ENCODE results near the gene SLC43A2.
"Not testable (repeated sequence)": the region's sequence is repeated elsewhere in the genome, so short reads cannot be mapped to it uniquely, and the experiment has no call there.

Gene SLC43A2

DNA sequence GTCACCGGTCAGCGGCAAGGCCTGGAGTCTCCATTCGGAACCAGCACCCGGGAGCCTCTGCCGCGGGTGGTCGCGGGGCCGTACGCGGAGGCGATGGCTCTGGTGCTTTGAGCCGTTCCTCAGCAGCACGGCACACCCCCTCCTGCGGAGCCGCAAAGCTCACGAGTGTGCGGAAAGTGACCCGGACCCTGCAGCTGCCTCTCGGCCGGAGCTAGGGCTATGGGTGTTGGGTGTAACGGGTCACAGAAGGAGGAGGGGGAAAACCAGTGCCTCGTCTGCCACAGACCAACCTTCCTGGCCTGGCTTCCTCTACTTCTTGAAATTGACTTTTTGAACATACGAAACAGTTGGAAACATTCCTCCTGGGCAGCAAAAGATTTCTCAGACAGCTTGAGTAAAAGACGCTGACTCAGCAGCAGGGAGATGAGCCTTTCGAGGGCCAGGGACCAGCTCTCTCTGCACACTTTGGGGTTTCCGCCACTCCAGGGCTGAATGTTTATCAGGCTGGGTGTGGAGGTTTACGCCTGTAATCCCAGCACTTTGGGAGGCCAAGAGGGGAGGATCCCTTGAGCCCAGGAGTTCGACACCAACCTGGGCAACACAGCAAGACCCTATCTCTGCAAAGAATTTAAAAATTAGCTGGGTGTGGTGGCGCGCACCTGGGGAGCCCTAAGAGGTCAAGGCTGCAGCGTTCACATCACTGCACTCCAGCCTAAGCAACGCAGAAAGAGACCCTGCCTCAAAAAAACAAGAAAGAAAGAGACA is 39.6 kb downstream of the SLC43A2 start:
- DNase-seq = no peak

- no peak for DNase-seq
Measured at GRCh38 chr17:1584167-1584566, 44.5 kb downstream of the SLC43A2 start.

GRCh38 chr17:1583556-1583955 is 45.1 kb downstream of the SLC43A2 start:
- DNase-seq = no peak

DNA sequence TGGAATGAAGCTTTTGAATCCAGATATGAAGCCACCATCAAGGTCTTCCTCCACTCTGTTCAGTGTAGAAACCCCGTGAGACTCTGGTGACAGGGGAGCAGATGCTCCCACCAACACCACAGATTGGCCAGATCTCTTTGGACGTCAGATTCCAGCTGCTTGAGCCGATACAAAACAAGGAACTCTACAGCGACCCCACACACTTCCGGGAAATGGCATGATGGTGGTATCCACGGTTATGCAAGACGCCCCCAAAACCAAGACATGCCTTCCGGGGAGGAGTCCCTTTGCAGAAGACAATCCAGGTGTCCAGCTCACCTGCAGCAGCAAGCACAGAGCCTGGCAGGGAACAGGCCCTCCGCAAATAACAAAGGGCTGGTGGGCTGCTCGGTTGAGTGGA is 46.3 kb downstream of the SLC43A2 start:
- DNase-seq = no peak

- DNase-seq = no peak
Measured at GRCh38 chr17:1580979-1581676, 47.5 kb downstream of the SLC43A2 start.

DNA sequence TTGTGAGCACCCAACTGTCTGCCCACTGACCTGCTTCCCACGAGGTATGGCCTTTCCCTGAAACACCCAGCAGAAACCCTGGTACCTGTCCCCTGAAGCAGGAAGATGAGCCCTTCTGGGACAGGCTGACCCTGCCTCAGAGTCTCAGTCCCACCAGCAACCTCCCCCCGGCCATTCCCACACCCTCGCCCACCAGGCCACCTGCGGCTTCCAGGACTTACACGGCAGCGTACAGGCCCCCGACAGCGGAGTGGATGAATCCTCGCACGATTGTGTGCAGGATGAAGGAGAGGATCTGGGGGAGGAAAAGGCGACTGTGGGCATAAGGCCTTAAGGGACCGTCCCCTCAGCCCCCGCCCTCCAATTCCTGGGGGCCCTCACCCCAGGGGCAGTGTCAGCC is 50.6 kb downstream of the SLC43A2 start:
- DNase-seq = no peak

GRCh38 chr17:1577583-1578013 is 51.0 kb downstream of the SLC43A2 start:
- no peak for DNase-seq

- no peak for DNase-seq
Measured at GRCh38 chr17:1577182-1577581, 51.5 kb downstream of the SLC43A2 start.

- DNase-seq = no peak
Measured at GRCh38 chr17:1576500-1576899, 52.1 kb downstream of the SLC43A2 start.

DNA sequence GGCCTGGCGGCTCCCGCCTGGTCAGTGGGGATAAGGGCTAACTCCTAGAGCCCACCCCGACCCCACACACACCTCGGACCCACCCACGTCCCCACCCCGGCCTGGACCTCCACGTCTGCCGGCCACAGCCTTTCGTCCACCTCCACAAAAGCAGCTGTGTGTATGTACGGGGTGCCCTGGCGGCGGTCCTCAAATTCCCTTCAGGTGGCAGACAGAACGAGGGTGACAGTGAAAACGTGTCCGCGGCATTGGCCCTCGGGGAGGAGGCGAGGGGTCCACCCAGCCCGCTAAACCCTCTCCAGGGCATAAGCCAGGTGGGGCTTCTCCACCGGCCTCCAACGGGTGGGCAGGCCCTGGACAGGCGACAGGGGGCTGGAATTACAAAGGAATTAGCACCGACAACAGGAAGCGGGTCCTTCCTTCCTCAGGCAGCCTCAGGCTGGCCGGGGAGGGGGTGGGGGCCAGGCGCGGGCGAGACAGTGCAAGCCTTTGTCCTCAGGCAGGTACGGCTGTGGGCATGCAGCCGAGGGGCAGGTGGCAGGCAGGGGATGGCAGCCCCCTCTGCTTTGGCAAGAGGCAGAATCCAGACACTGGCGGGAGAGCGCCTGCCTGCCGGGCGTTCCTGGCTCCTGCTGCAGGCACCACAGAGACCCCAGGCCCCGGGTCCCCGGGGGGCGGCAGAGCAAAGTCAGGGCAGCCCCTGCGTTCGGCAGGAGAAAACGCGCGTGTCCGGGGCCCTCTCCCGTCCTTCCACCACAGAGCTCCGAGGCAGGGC is 53.8 kb downstream of the SLC43A2 start:
- no peak for DNase-seq

- peak; percentile 37 for DNase-seq
Measured at GRCh38 chr17:1573932-1574696, 54.5 kb downstream of the SLC43A2 start.

DNA sequence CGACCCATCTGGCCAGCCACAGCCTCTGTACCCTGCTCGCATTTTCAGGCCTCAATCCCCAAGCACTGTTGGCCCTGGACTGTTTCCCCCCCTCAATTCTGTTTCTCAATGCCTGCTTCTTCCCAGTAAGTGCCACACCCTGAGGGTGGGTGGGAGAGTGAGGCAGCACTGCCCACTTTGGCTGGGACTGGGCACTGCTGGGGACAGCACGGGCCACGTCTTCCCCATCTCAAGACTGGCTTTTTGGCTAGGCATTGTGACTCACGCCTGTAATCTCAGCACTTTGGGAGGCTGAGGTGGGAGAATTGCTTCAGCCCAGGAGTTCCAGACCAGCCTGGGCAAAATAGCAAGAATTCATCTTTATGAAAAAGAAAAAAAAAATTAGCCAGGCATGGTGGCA is 56.0 kb downstream of the SLC43A2 start:
- DNase-seq = not testable (repeated sequence)

DNA sequence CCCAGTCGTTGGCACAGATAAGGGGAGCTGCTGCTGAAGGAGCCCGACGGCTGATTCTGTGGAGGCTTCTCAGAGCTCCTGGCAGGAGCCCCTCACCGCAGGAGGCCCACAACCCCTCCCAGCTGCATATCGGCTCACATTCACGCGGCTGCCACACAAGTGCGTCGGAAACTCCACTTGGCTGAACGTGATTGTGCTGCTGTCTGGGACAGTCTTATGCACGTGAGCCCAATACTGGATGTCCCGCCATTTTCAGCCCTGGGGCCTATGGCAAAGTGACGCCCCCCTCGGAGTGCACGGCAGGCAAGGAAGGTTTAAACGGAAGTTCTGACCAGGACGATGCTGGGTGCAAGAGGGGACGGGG is 57.3 kb downstream of the SLC43A2 start:
- no peak for DNase-seq

- DNase-seq = no peak
Measured at GRCh38 chr17:1568950-1569810, 59.5 kb downstream of the SLC43A2 start.

GRCh38 chr17:1566505-1567199 is 62.0 kb downstream of the SLC43A2 start:
- no peak for DNase-seq

GRCh38 chr17:1565877-1566276 is 62.8 kb downstream of the SLC43A2 start:
- DNase-seq = no peak

DNA sequence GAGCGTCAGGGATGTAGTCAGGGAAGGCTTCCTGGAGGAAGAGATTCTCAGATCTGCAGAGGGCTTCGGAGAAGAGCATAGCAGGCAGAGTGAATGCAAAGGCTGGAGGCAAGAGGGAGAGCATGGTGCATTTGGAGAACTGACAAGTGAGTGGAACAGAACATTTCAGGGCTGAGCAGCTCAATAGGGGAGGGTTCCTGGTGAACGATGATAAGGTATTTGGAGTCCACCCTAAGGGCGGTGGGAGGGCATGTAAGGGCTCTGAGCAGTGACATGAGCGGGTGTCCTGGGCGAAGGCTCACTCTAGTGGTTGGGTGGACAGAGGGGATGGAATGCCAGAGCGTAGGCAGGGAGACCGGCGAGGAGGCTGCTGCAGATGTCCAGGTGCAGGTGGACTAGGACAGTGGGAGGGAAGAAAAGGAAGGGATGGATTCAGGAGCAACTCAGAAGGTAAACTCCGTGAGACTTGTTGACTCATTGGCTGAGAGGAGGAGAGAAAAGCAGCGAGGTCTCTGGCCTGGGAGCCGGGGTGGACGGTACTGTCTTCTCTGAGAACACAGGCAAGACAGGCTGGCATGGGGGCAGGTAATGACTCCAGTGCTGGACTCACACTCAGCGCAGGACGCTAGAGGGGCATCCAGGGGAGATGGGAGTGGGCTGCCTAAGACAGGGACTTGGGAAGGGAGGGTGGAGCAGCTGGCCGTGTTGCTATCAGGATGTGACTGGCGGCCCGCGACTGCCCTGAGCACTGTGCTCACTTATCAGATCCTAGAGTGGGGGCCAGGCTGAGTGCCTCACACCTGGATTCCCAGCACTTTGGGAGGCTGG is 64.6 kb downstream of the SLC43A2 start:
- no peak for DNase-seq

DNA sequence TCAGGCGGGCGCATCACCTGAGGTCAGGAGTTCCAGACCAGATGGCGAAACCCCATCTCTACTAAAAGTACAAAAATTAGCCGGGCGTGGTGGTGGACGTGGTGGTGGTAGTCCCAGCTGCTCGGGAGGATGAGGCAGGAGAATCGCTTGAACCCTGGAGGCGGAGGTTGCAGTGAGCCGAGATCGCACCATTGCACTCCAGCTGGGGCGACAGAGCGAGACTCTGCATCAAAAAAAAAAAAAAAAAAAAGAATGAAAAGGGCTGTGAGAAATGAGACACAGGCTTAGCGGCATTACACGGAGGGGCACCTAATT is 65.2 kb downstream of the SLC43A2 start:
- not testable (repeated sequence) for DNase-seq

DNA sequence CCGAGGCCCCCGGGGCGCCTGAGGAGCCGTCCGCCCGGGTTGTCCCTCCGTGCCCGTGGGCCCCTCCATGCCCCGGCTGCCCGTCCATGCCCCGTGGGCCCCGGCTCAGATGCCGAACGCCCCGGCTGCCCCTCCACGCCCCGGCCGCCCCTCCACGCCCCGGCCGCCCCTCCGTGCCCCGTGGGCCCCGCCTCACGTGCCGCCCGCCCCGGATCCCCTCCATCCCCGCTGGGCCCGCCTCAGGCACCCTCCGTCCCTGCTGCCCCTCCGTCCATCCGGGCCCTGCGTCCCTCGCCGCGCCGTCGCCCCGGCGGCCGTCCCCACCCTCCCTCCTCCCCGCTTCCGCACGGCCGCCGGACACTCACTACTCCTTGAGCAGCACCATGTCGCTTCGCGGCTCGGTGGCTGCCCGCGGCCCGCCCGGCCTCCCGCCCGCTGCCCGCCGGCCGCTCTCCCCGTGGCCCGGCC is 66.4 kb downstream of the SLC43A2 start:
- DNase-seq = peak; percentile 17

- DNase-seq = peak; percentile 19
Measured at GRCh38 chr17:1561420-1562175, 67.0 kb downstream of the SLC43A2 start.

All from activated gamma-delta T cell treated with Interleukin-2 at 50 U/mL for 16 hours (primary cell).